HEK293 (cell line): ENCODE data around the gene NHS.

Source experiments
- CTCF ChIA-PET: fragments of 350-600 bp; formaldehyde crosslinking; extraction: SDS; loops from one replicate; lab custom pipeline; 2021; ENCODE audit warnings: antibody characterized with exemption; lab: Yijun Ruan, JAX
- POLR2A ChIA-PET: fragments of 300-600 bp; formaldehyde crosslinking; extraction: SDS; loops from one replicate; lab custom pipeline; 2020; ENCODE audit warnings: antibody characterized with exemption, inconsistent platforms; lab: Yijun Ruan, JAX
- H3K27ac ChIP-seq: fragments of 200-500 bp; sonication (Bioruptor generic); 2 replicates; pipeline ENCODE4 v1.5.1; 2014; ENCODE audit warnings: low read depth, low read length, control low read depth, inconsistent platforms; ENCODE audit errors: extremely low read depth
- H3K36me3 ChIP-seq, 2 experiments: fragments of 200-500 bp in 1 of 2; sonication (Bioruptor generic) in 1 of 2; 1 replicate in 1 of 2; 2 replicates in 1 of 2; pipeline ENCODE4 v1.5.1; 2014 to 2017; ENCODE audit warnings: inconsistent platforms in 2 of 2, low read length in 2 of 2; ENCODE audit not compliant: control insufficient read depth in 2 of 2, insufficient read depth in 1 of 2
- H3K4me1 ChIP-seq: fragments of 200-500 bp; sonication (Bioruptor generic); 2 replicates; pipeline ENCODE4 v1.5.1; 2014; ENCODE audit warnings: mild to moderate bottlenecking, low read length, inconsistent platforms; ENCODE audit not compliant: control insufficient read depth, insufficient read depth
- H3K4me3 ChIP-seq: 2 replicates; pipeline ENCODE4 v1.5.1; 2011; ENCODE audit warnings: low read depth, mild to moderate bottlenecking, control low read depth, low read length, moderate library complexity
- H3K9me3 ChIP-seq: fragments of 200-500 bp; sonication (Bioruptor generic); 2 replicates; pipeline ENCODE4 v1.5.1; 2014; ENCODE audit warnings: low read depth, low read length, inconsistent platforms; ENCODE audit not compliant: control insufficient read depth, insufficient read depth
- AEBP2 ChIP-seq: fragments of 450-650 bp; formaldehyde crosslinking; IDR thresholded peaks from 2 replicates; pipeline ENCODE4 v1.5.1; 2016; ENCODE audit warnings: missing biosample characterization, missing genetic modification characterization, borderline replicate concordance
- BCL11B ChIP-seq: fragments of 450-650 bp; formaldehyde crosslinking; IDR thresholded peaks from 2 replicates; pipeline ENCODE4 v1.5.1; 2016; ENCODE audit warnings: low read depth, missing biosample characterization, missing genetic modification characterization
- HOXC10 ChIP-seq: sonication (generic); formaldehyde crosslinking; IDR thresholded peaks from 2 replicates; pipeline ENCODE4 v1.8.1; 2023; ENCODE audit warnings: mild to moderate bottlenecking, missing genetic modification reagents
- KLF8 ChIP-seq: fragments of 450-650 bp; formaldehyde crosslinking; IDR thresholded peaks from 2 replicates; pipeline ENCODE4 v1.5.1; 2016; ENCODE audit warnings: missing biosample characterization, missing genetic modification characterization
- OVOL3 ChIP-seq: fragments of 450-650 bp; formaldehyde crosslinking; IDR thresholded peaks from 2 replicates; pipeline ENCODE4 v1.5.1; 2016; ENCODE audit warnings: missing biosample characterization, missing genetic modification characterization
- RBAK ChIP-seq: fragments of 450-650 bp; formaldehyde crosslinking; IDR thresholded peaks from 2 replicates; pipeline ENCODE4 v1.5.1; 2016; ENCODE audit warnings: missing biosample characterization, missing genetic modification characterization
- REPIN1 ChIP-seq: fragments of 450-650 bp; formaldehyde crosslinking; IDR thresholded peaks from 2 replicates; pipeline ENCODE4 v1.5.1; 2017; ENCODE audit warnings: missing biosample characterization, missing genetic modification characterization, low read depth
- SCRT1 ChIP-seq: fragments of 450-650 bp; formaldehyde crosslinking; IDR thresholded peaks from 2 replicates; pipeline ENCODE4 v1.5.1; 2016; ENCODE audit warnings: missing biosample characterization, missing genetic modification characterization, borderline replicate concordance
- ZBTB11 ChIP-seq: fragments of 450-650 bp; formaldehyde crosslinking; conservative IDR thresholded peaks from 2 replicates; pipeline ENCODE4 v1.5.1; 2016; ENCODE audit warnings: low read depth, missing biosample characterization, missing genetic modification characterization
- ZBTB44 ChIP-seq: fragments of 450-650 bp; IDR thresholded peaks from 2 replicates; pipeline ENCODE4 v1.5.1; 2018; ENCODE audit warnings: missing biosample characterization, mild to moderate bottlenecking, missing genetic modification characterization
- ZNF121 ChIP-seq: fragments of 450-650 bp; formaldehyde crosslinking; IDR thresholded peaks from 2 replicates; pipeline ENCODE4 v1.5.1; 2016; ENCODE audit warnings: missing biosample characterization, missing genetic modification characterization
- ZNF18 ChIP-seq: fragments of 450-650 bp; formaldehyde crosslinking; IDR thresholded peaks from 2 replicates; pipeline ENCODE4 v1.5.1; 2016; ENCODE audit warnings: missing biosample characterization, missing genetic modification characterization
- ZNF239 ChIP-seq: fragments of 450-650 bp; formaldehyde crosslinking; IDR thresholded peaks from 2 replicates; pipeline ENCODE4 v1.5.1; 2016; ENCODE audit warnings: missing biosample characterization, missing genetic modification characterization
- ZNF324 ChIP-seq: fragments of 450-650 bp; formaldehyde crosslinking; IDR thresholded peaks from 2 replicates; pipeline ENCODE4 v1.5.1; 2016; ENCODE audit warnings: missing biosample characterization, missing genetic modification characterization
- ZNF398 ChIP-seq: fragments of 450-650 bp; formaldehyde crosslinking; IDR thresholded peaks from 2 replicates; pipeline ENCODE4 v1.5.1; 2017; ENCODE audit warnings: missing biosample characterization, missing genetic modification characterization
- ZNF747 ChIP-seq: fragments of 450-650 bp; formaldehyde crosslinking; IDR thresholded peaks from 2 replicates; pipeline ENCODE4 v1.5.1; 2016; ENCODE audit warnings: missing biosample characterization, missing genetic modification characterization
- ZNF777 ChIP-seq: fragments of 450-650 bp; formaldehyde crosslinking; IDR thresholded peaks from 2 replicates; pipeline ENCODE4 v1.5.1; 2017; ENCODE audit warnings: missing biosample characterization, missing genetic modification characterization, borderline replicate concordance
- ZNF791 ChIP-seq: fragments of 450-650 bp; formaldehyde crosslinking; IDR thresholded peaks from 2 replicates; pipeline ENCODE4 v1.5.1; 2016; ENCODE audit warnings: missing biosample characterization, missing genetic modification characterization
- ZSCAN23 ChIP-seq: fragments of 450-650 bp; formaldehyde crosslinking; IDR thresholded peaks from 2 replicates; pipeline ENCODE4 v1.5.1; 2016; ENCODE audit warnings: missing biosample characterization, missing genetic modification characterization

The NHS gene

GRCh38 chrX:17682259-17682658, 307.3 kb downstream of the NHS start:
- Histone ChIP-seq H3K4me1 (no peaks in the 10 kb centered on the region; the same call in 1 of the 2 replicates), H3K36me3 (no peaks in the 10 kb centered on the region), H3K4me3 (no peak overlapping the region), H3K27ac (no peak overlapping the region), H3K9me3 (no peaks in the 10 kb centered on the region)
- POLR2A ChIA-PET = no interaction called here
- TF ChIP-seq KLF8 (tag by site-specific recombination) = no peak
- CTCF ChIA-PET = interaction anchor here (1.4 kb wide), 1 partner anchor 91 kb away, joined by 3 read pairs; no protein-coding TSS in a partner anchor

- Histone ChIP-seq H3K36me3 (no peaks in the 10 kb centered on the region), H3K9me3 (no peaks in the 10 kb centered on the region), H3K27ac (no peak overlapping the region), H3K4me1 (no peaks in the 10 kb centered on the region; the same call in 1 of the 2 replicates), H3K4me3 (no peak overlapping the region)
- ChIA-PET CTCF (interaction anchor here (0.7 kb wide), 1 partner anchor 25 kb away, joined by 3 read pairs; no protein-coding TSS in a partner anchor), POLR2A (no interaction called here)
- TF ChIP-seq ZSCAN23 (tag by site-specific recombination) (no peak), ZBTB11 (no peak), ZNF18 (tag by site-specific recombination) (no peak), ZNF777 (no peak), SCRT1 (tag by site-specific recombination) (no peak), ZNF791 (tag by site-specific recombination) (no peak), ZNF239 (tag by site-specific recombination) (no peak), RBAK (no peak)
These were observed 310.0 kb downstream of the NHS start for GRCh38 chrX:17685026-17685425.

- Histone ChIP-seq H3K4me1 (peaks cover 7% of the 10 kb centered on the region), H3K9me3 (no peaks in the 10 kb centered on the region), H3K4me3 (no peak overlapping the region), H3K36me3 (no peaks in the 10 kb centered on the region), H3K27ac (no peak overlapping the region)
- CTCF ChIA-PET = interaction anchor here (2.2 kb wide), 1 partner anchor 152 kb away, joined by 11 read pairs; no protein-coding TSS in a partner anchor
- POLR2A ChIA-PET = no interaction called here
- TF ChIP-seq OVOL3 (tag by site-specific recombination) (no peak), ZNF747 (no peak), ZNF121 (tag by site-specific recombination) (no peak), AEBP2 (tag by site-specific recombination) (no peak), BCL11B (tag by site-specific recombination) (no peak), ZNF398 (no peak), ZBTB44 (tag by site-specific recombination) (no peak), HOXC10 (CRISPR knock-in tag) (no peak), ZSCAN23 (tag by site-specific recombination) (no peak), REPIN1 (no peak), ZNF324 (no peak)
These were observed 312.6 kb downstream of the NHS start for GRCh38 chrX:17687648-17688047.
